ENCODE results near the gene DYNC1H1. TPM values are rescaled to one million over a fixed set of nuclear protein-coding genes. Genes with fewer than 3 reads are reported as not detected.

DYNC1H1 gene
- total RNA-seq, 4 donors from 2014 or later = 556 to 753 (median 634) TPM

- Histone ChIP-seq H3K9me3 (no peaks in the 10 kb centered on the region), H3K36me3 (peaks cover 2% of the 10 kb centered on the region), H3K27ac (no peak overlapping the region), H3K27me3 (no peaks in the 10 kb centered on the region), H3K4me3 (no peak overlapping the region), H3K4me1 (peaks cover 19% of the 10 kb centered on the region)
- peak in 1 of 2 donors; percentile 85 for DNase-seq (ENCODE audit: low spot score in 2 of 2)
- WGBS = 30% methylated on average over 17 of the region's 19 CpGs
- no peak for TF ChIP-seq POLR2AphosphoS5 (IDR thresholded peaks at IDR 0.05)
- TF ChIP-seq CTCF (IDR thresholded peaks at IDR 0.05) = peak; percentile 74 to 84
These were observed 3.2 kb upstream of the DYNC1H1 start for GRCh38 chr14:101961011-101961721.

- H3K4me1 ChIP-seq = peaks cover 26% of the 10 kb centered on the region
- peak in 1 of 2 donors; percentile 54 for DNase-seq (ENCODE audit: low spot score in 2 of 2)
- H3K36me3 ChIP-seq = no peaks in the 10 kb centered on the region
- 78% methylated on average over 9 of the region's 9 CpGs for WGBS
- no peaks in the 10 kb centered on the region for H3K9me3 ChIP-seq
- H3K27me3 ChIP-seq = no peaks in the 10 kb centered on the region
- no peak overlapping the region for H3K27ac ChIP-seq
- TF ChIP-seq EP300 (IDR thresholded peaks at IDR 0.05) = no peak
- no peak for TF ChIP-seq CTCF (IDR thresholded peaks at IDR 0.05)
- no peak for TF ChIP-seq POLR2A (IDR thresholded peaks at IDR 0.05)
- TF ChIP-seq POLR2AphosphoS5 (IDR thresholded peaks at IDR 0.05) = no peak
- H3K4me3 ChIP-seq = no peak overlapping the region
These were observed 2.4 kb upstream of the DYNC1H1 start for GRCh38 chr14:101961746-101962502.

- TF ChIP-seq EP300 (IDR thresholded peaks at IDR 0.05) = no peak
- no peaks in the 10 kb centered on the region for H3K36me3 ChIP-seq
- no peak overlapping the region for H3K27ac ChIP-seq
- H3K9me3 ChIP-seq = no peaks in the 10 kb centered on the region
- DNase-seq (ENCODE audit: low spot score in 2 of 2) = peak in 1 of 2 donors; percentile 76
- 37% methylated on average over 5 of the region's 5 CpGs for WGBS
- no peaks in the 10 kb centered on the region for H3K27me3 ChIP-seq
- peaks cover 31% of the 10 kb centered on the region for H3K4me1 ChIP-seq
- H3K4me3 ChIP-seq = no peak overlapping the region
These were observed 1.9 kb upstream of the DYNC1H1 start for GRCh38 chr14:101962503-101962874.

GRCh38 chr14:101963052-101963451, 1.3 kb upstream of the DYNC1H1 start:
- no peaks in the 10 kb centered on the region for H3K27me3 ChIP-seq
- peak in 1 of 2 donors; percentile 44 for DNase-seq (ENCODE audit: low spot score in 2 of 2)
- 80% methylated on average over 5 of the region's 5 CpGs for WGBS
- H3K4me3 ChIP-seq = no peak overlapping the region
- no peak overlapping the region for H3K27ac ChIP-seq
- no peaks in the 10 kb centered on the region for H3K36me3 ChIP-seq
- TF ChIP-seq POLR2A (IDR thresholded peaks at IDR 0.05) (no peak), CTCF (IDR thresholded peaks at IDR 0.05) (no peak), EP300 (IDR thresholded peaks at IDR 0.05) (no peak), POLR2AphosphoS5 (IDR thresholded peaks at IDR 0.05) (no peak)
- H3K9me3 ChIP-seq = no peaks in the 10 kb centered on the region
- peaks cover 37% of the 10 kb centered on the region for H3K4me1 ChIP-seq

GRCh38 chr14:101963656-101964296, 597 bp upstream of the DYNC1H1 start:
- no peaks in the 10 kb centered on the region for H3K27me3 ChIP-seq
- WGBS = 62% methylated on average over 19 of the region's 20 CpGs
- H3K4me3 ChIP-seq = peak overlapping the region; percentile 100
- peak in 1 of 2 donors; percentile 67 for DNase-seq (ENCODE audit: low spot score in 2 of 2)
- no peaks in the 10 kb centered on the region for H3K36me3 ChIP-seq
- H3K4me1 ChIP-seq = peaks cover 38% of the 10 kb centered on the region
- H3K27ac ChIP-seq = no peak overlapping the region
- TF ChIP-seq EP300 (IDR thresholded peaks at IDR 0.05) (no peak), POLR2A (IDR thresholded peaks at IDR 0.05) (no peak), CTCF (IDR thresholded peaks at IDR 0.05) (no peak), POLR2AphosphoS5 (IDR thresholded peaks at IDR 0.05) (no peak)
- H3K9me3 ChIP-seq = no peaks in the 10 kb centered on the region
